Mesenchymal stem cell (in vitro differentiated cells and primary cell): ENCODE measurements around the gene C21orf58.

Source experiments
- DNase-seq: peaks from one replicate; pipeline ENCODE4 v3.0.0-alpha.2; 2013
- H2AFZ ChIP-seq: one replicate; pipeline ENCODE4 v1.6.1; 2013; ENCODE audit warnings: low read depth, mild to moderate bottlenecking, control low read depth, inconsistent platforms, low read length, moderate library complexity
- H2AK5ac ChIP-seq: 2 replicates; pipeline ENCODE4 v1.6.1; 2013; ENCODE audit warnings: low read length, moderate library complexity, mild to moderate bottlenecking, inconsistent platforms; ENCODE audit not compliant: severe bottlenecking
- H2BK120ac ChIP-seq: one replicate; pipeline ENCODE4 v1.6.1; 2013; ENCODE audit warnings: low read depth, mild to moderate bottlenecking, inconsistent platforms, low read length, moderate library complexity
- H2BK12ac ChIP-seq, 2 experiments: one replicate each; pipeline ENCODE4 v1.6.1; 2013; ENCODE audit warnings: inconsistent platforms in 2 of 2, low read length in 2 of 2, mild to moderate bottlenecking in 2 of 2, moderate library complexity in 2 of 2, control low read depth in 1 of 2
- H2BK15ac ChIP-seq: one replicate; pipeline ENCODE4 v1.6.1; 2013; ENCODE audit warnings: mild to moderate bottlenecking, low read depth, inconsistent platforms; ENCODE audit not compliant: poor library complexity, severe bottlenecking
- H2BK5ac ChIP-seq: 2 replicates; pipeline ENCODE4 v1.6.1; 2013; ENCODE audit warnings: low read depth, mild to moderate bottlenecking, low read length, control low read depth, inconsistent platforms; ENCODE audit not compliant: poor library complexity, severe bottlenecking
- H3K14ac ChIP-seq, 2 experiments: one replicate each; pipeline ENCODE4 v1.6.1; 2013; ENCODE audit warnings: inconsistent platforms in 2 of 2, low read length in 2 of 2, control low read depth in 1 of 2, mild to moderate bottlenecking in 1 of 2, moderate library complexity in 1 of 2
- H3K18ac ChIP-seq, 2 experiments: one replicate each; pipeline ENCODE4 v1.6.1; 2013; ENCODE audit warnings: inconsistent platforms in 2 of 2, low read length in 2 of 2, control low read depth in 1 of 2, low read depth in 1 of 2, mild to moderate bottlenecking in 1 of 2
- H3K23ac ChIP-seq, 2 experiments: one replicate each; pipeline ENCODE4 v1.6.1; 2013; ENCODE audit warnings: inconsistent platforms in 2 of 2, low read length in 2 of 2, mild to moderate bottlenecking in 2 of 2, moderate library complexity in 2 of 2, control low read depth in 1 of 2
- H3K27ac ChIP-seq: 2 replicates; pipeline ENCODE4 v1.5.1; 2013; ENCODE audit warnings: mild to moderate bottlenecking, moderate library complexity, low read length, control low read depth, inconsistent platforms; ENCODE audit not compliant: poor library complexity, severe bottlenecking
- H3K27me3 ChIP-seq, 2 experiments: 2 replicates each; pipeline versions ENCODE4 v1.6.1 to v1.7.0; 2013; ENCODE audit warnings: low read length in 2 of 2, mild to moderate bottlenecking in 2 of 2, moderate library complexity in 2 of 2, control low read depth in 1 of 2, inconsistent platforms in 1 of 2; ENCODE audit not compliant: control insufficient read depth in 1 of 2, insufficient read depth in 1 of 2
- H3K36me3 ChIP-seq, 2 experiments: 2 replicates each; pipeline versions ENCODE4 v1.6.1 to v1.7.0; 2013; ENCODE audit warnings: low read length in 2 of 2, control low read depth in 1 of 2, inconsistent platforms in 1 of 2, low read depth in 1 of 2, mild to moderate bottlenecking in 1 of 2; ENCODE audit not compliant: insufficient read depth in 2 of 2, control insufficient read depth in 1 of 2
- H3K4ac ChIP-seq, 2 experiments: one replicate each; pipeline ENCODE4 v1.6.1; 2013; ENCODE audit warnings: inconsistent platforms in 2 of 2, low read length in 2 of 2, mild to moderate bottlenecking in 2 of 2, moderate library complexity in 2 of 2, control low read depth in 1 of 2, low read depth in 1 of 2
- H3K4me1 ChIP-seq: 2 replicates; pipeline ENCODE4 v1.6.1; 2013; ENCODE audit warnings: low read depth, low read length, control low read depth; ENCODE audit not compliant: control insufficient read depth, insufficient read depth
- H3K4me2 ChIP-seq: 2 replicates; pipeline ENCODE4 v1.6.1; 2013; ENCODE audit warnings: low read length, mild to moderate bottlenecking, inconsistent platforms; ENCODE audit not compliant: poor library complexity, severe bottlenecking
- H3K4me3 ChIP-seq, 2 experiments: 2 replicates each; pipeline versions ENCODE4 v1.5.1 to v1.7.0; 2013; ENCODE audit warnings: low read length in 2 of 2, mild to moderate bottlenecking in 2 of 2, control low read depth in 1 of 2, low read depth in 1 of 2; ENCODE audit not compliant: insufficient read depth in 1 of 2
- H3K79me1 ChIP-seq: replicated peaks from 2 replicates; pipeline ENCODE4 v1.6.1; 2013; ENCODE audit warnings: mild to moderate bottlenecking, control low read depth, low read length, inconsistent platforms; ENCODE audit not compliant: poor library complexity, severe bottlenecking
- H3K9ac ChIP-seq: 2 replicates; pipeline ENCODE4 v1.7.0; 2013; ENCODE audit warnings: mild to moderate bottlenecking, low read length, moderate library complexity
- H3K9me3 ChIP-seq: 2 replicates; pipeline ENCODE4 v1.7.0; 2013; ENCODE audit warnings: mild to moderate bottlenecking, low read length; ENCODE audit not compliant: control insufficient read depth
- H4K8ac ChIP-seq: one replicate; pipeline ENCODE4 v1.6.1; 2013; ENCODE audit warnings: inconsistent platforms, mild to moderate bottlenecking, low read length, moderate library complexity
- H4K91ac ChIP-seq: one replicate; pipeline ENCODE4 v1.6.1; 2013; ENCODE audit warnings: mild to moderate bottlenecking, low read length, inconsistent platforms
- WGBS: methylation state at CpG from one replicate; pipeline ENCODE4 v1.1.7; 2013; ENCODE audit warnings: mixed read lengths; 5-methylcytosine and 5-hydroxymethylcytosine counted together

Gene C21orf58

GRCh38 chr21:46287541-46287940 lies 36.1 kb downstream of the C21orf58 start:
- Histone ChIP-seq H2BK15ac (no peak overlapping the region), H3K9me3 (no peaks in the 10 kb centered on the region), H2BK12ac (no peak overlapping the region), H3K4me1 (peaks cover 10% of the 10 kb centered on the region), H2BK5ac (no peak overlapping the region), H2BK120ac (no peak overlapping the region), H2AFZ (no peak overlapping the region), H2AK5ac (no peak overlapping the region), H3K4me2 (no peak overlapping the region), H3K23ac (no peak overlapping the region), H3K18ac (no peak overlapping the region), H3K79me1 (peaks cover 20% of the 10 kb centered on the region), H4K91ac (no peak overlapping the region), H3K4ac (no peak overlapping the region), H3K27me3 (no peaks in the 10 kb centered on the region), H3K4me3 (peak overlapping the region in 1 of 2 experiments; percentile 85), H4K8ac (peak overlapping the region; percentile 7), H3K9ac (peak overlapping the region; percentile 96), H3K27ac (no peak overlapping the region), H3K14ac (no peak overlapping the region), H3K36me3 (peaks cover 18 to 43% of the 10 kb centered on the region in 2 experiments)
- no peak for DNase-seq
- WGBS: 93% methylated on average over 9 of the region's 10 CpGs

GRCh38 chr21:46286648-46287002 lies 37.0 kb downstream of the C21orf58 start:
- H3K4me3 ChIP-seq: peak overlapping the region; percentile 85 to 97
- no peak overlapping the region for H4K8ac ChIP-seq
- no peak overlapping the region for H3K23ac ChIP-seq
- no peak overlapping the region for H2BK5ac ChIP-seq
- H3K4me1 ChIP-seq: peaks cover 15% of the 10 kb centered on the region
- WGBS: 1% methylated on average over 9 of the region's 16 CpGs
- H2AK5ac ChIP-seq: no peak overlapping the region
- peak overlapping the region; percentile 45 for H3K4me2 ChIP-seq
- peak overlapping the region; percentile 96 for H3K27ac ChIP-seq
- no peak overlapping the region for H2BK15ac ChIP-seq
- peak overlapping the region; percentile 79 for H2BK120ac ChIP-seq
- H3K14ac ChIP-seq: no peak overlapping the region
- H4K91ac ChIP-seq: no peak overlapping the region
- peak overlapping the region in 1 of 2 experiments; percentile 17 for H3K4ac ChIP-seq
- H3K9me3 ChIP-seq: no peaks in the 10 kb centered on the region
- peak overlapping the region in 1 of 2 experiments; percentile 6 for H3K18ac ChIP-seq
- H2BK12ac ChIP-seq: no peak overlapping the region
- no peak for DNase-seq
- H3K79me1 ChIP-seq: peaks cover 20% of the 10 kb centered on the region
- no peaks in the 10 kb centered on the region for H3K27me3 ChIP-seq
- H2AFZ ChIP-seq: no peak overlapping the region
- peak overlapping the region; percentile 96 for H3K9ac ChIP-seq
- H3K36me3 ChIP-seq: peaks cover 15 to 42% of the 10 kb centered on the region in 2 experiments

- Histone ChIP-seq H3K4me1 (peaks cover 15% of the 10 kb centered on the region), H3K36me3 (peaks cover 11 to 41% of the 10 kb centered on the region in 2 experiments), H2BK120ac (peak within 1 kb of the TSS; percentile 99), H2AFZ (peak within 1 kb of the TSS; percentile 91), H3K4me2 (peak within 1 kb of the TSS; percentile 82), H4K8ac (peak within 1 kb of the TSS; percentile 96), H2AK5ac (no peak within 1 kb of the TSS), H4K91ac (peak within 1 kb of the TSS; percentile 90), H3K14ac (peak within 1 kb of the TSS; percentile 57 to 98), H2BK5ac (peak within 1 kb of the TSS; percentile 96), H3K23ac (peak within 1 kb of the TSS in 1 of 2 experiments; percentile 20), H3K9me3 (no peaks in the 10 kb centered on the region), H2BK12ac (no peak within 1 kb of the TSS), H3K9ac (peak within 1 kb of the TSS; percentile 96), H3K27me3 (no peaks in the 10 kb centered on the region), H3K27ac (peak within 1 kb of the TSS; percentile 96), H3K79me1 (peaks cover 16% of the 10 kb centered on the region), H3K4me3 (peak within 1 kb of the TSS; percentile 85 to 97), H3K18ac (peak within 1 kb of the TSS; percentile 95 to 97), H2BK15ac (peak within 1 kb of the TSS; percentile 83), H3K4ac (peak within 1 kb of the TSS; percentile 91 to 97)
- WGBS: under 1% methylated on average over 80 of the region's 105 CpGs
- peak; percentile 95 for DNase-seq
These were observed 37.7 kb downstream of the C21orf58 start, which contains the start of gene YBEY for GRCh38 chr21:46285761-46286647. YBEY (plus strand) TSS chr21:46286342; CDS start chr21:46286914, 572 bp downstream.

GRCh38 chr21:46285206-46285661 lies 38.4 kb downstream of the C21orf58 start, which contains the start of gene MCM3AP:
MCM3AP (minus strand) TSS chr21:46285611; CDS start chr21:46285286, 325 bp downstream.
- Histone ChIP-seq H3K4me3 (peak within 1 kb of the TSS; percentile 85 to 97), H3K4me1 (peaks cover 15% of the 10 kb centered on the region), H3K4ac (peak within 1 kb of the TSS; percentile 91 to 97), H4K8ac (peak within 1 kb of the TSS; percentile 96), H2BK120ac (peak within 1 kb of the TSS; percentile 99), H3K36me3 (peaks cover 16 to 46% of the 10 kb centered on the region in 2 experiments), H4K91ac (peak within 1 kb of the TSS; percentile 90), H3K27me3 (no peaks in the 10 kb centered on the region), H3K4me2 (peak within 1 kb of the TSS; percentile 82), H2AK5ac (no peak within 1 kb of the TSS), H3K79me1 (peaks cover 17% of the 10 kb centered on the region), H2BK5ac (peak within 1 kb of the TSS; percentile 96), H3K9ac (peak within 1 kb of the TSS; percentile 96), H3K18ac (peak within 1 kb of the TSS; percentile 95 to 97), H2BK15ac (peak within 1 kb of the TSS; percentile 83), H2AFZ (peak within 1 kb of the TSS; percentile 91), H3K14ac (peak within 1 kb of the TSS; percentile 57 to 98), H3K27ac (peak within 1 kb of the TSS; percentile 96), H3K23ac (peak within 1 kb of the TSS in 1 of 2 experiments; percentile 20), H3K9me3 (no peaks in the 10 kb centered on the region), H2BK12ac (no peak within 1 kb of the TSS)
- DNase-seq: no peak
- WGBS: 68% methylated on average over 3 of the region's 6 CpGs
